Activated T-helper 2 cell treated with anti-CD3 and anti-CD28 coated beads, Interferon-gamma antibody, Interleukin-2, Interleukin-4, amounts not matched to agents 10 μg/mL and 5 μg/mL and 100 μg/mL, durations not matched to agents 14 hours and 24 hours and 36 hours (primary cell): Measurements from ENCODE around the gene CREB3L2. TPM values are rescaled to one million over a fixed set of nuclear protein-coding genes. Genes with fewer than 3 reads are reported as not detected.
"Not testable (repeated sequence)": the region's sequence is repeated elsewhere in the genome, so short reads cannot be mapped to it uniquely, and the experiment has no call there.

Experiments
- DNase-seq: peaks from one replicate; pipeline ENCODE4 v3.0.0; 2021; ENCODE audit warnings: low spot score
- H3K27ac Mint-ChIP-seq: one replicate; pipeline ENCODE4 v1.8.0; 2021; ENCODE audit warnings: mixed read lengths
- H3K27me3 Mint-ChIP-seq: one replicate; pipeline ENCODE4 v1.8.0; 2021; ENCODE audit warnings: low read depth, mixed read lengths
- H3K36me3 Mint-ChIP-seq: one replicate; pipeline ENCODE4 v1.8.0; 2021; ENCODE audit warnings: low read depth, mixed read lengths
- H3K4me1 Mint-ChIP-seq: one replicate; pipeline ENCODE4 v1.8.0; 2021; ENCODE audit warnings: low read depth, mixed read lengths
- H3K4me3 Mint-ChIP-seq: one replicate; pipeline ENCODE4 v1.8.0; 2021; ENCODE audit warnings: low read depth, mild to moderate bottlenecking, moderate library complexity, mixed read lengths
- H3K9me3 Mint-ChIP-seq: one replicate; pipeline ENCODE4 v1.8.0; 2021; ENCODE audit warnings: mixed read lengths
- intact Hi-C: fragments of 100-400 bp; cut with micrococcal nuclease; formaldehyde crosslinking; loops from one replicate; pipeline ENCODE4 v1.15.1; 2023
- total RNA-seq: library from RNA; stranded (reverse); gene quantifications from 2 replicates; pipeline ENCODE4 v1.2.3, GENCODE V29; 2022

The CREB3L2 gene
- total RNA-seq, 1 donor from 2014 or later: 58.6 TPM

DNA sequence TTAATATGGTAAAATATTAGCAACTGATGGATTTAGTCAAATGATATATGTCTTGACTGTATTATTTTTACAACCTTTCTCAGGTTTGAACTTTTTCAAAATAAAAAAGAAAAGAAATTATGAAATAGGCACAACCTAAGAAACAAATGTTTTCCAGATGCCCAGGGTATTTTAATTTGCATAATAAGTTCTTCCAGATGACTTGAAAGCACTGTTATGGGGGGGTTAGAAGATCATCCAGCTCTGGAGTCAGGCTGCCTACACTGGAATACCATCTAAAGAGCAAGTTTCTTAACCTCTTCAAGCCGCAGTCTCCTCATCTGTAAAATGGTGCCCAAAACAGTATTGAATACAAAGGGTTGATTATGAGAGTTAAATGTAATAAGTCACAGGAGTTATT is 32.1 kb downstream of the CREB3L2 start:
- H3K27me3 Mint-ChIP-seq: no peaks in the 10 kb centered on the region
- H3K36me3 Mint-ChIP-seq: peaks cover 9% of the 10 kb centered on the region
- H3K9me3 Mint-ChIP-seq: no peaks in the 10 kb centered on the region
- no peak for DNase-seq
- H3K4me1 Mint-ChIP-seq: peaks cover 17% of the 10 kb centered on the region
- H3K27ac Mint-ChIP-seq: no peak overlapping the region
- H3K4me3 Mint-ChIP-seq: no peak overlapping the region
- intact Hi-C loops: no loop called here

GRCh38 chr7:137968890-137969289 is 33.0 kb downstream of the CREB3L2 start:
- DNase-seq: no peak
- H3K27ac Mint-ChIP-seq: no peak overlapping the region
- peaks cover 17% of the 10 kb centered on the region for H3K4me1 Mint-ChIP-seq
- peaks cover 9% of the 10 kb centered on the region for H3K36me3 Mint-ChIP-seq
- intact Hi-C loops: no loop called here
- no peak overlapping the region for H3K4me3 Mint-ChIP-seq
- no peaks in the 10 kb centered on the region for H3K9me3 Mint-ChIP-seq
- no peaks in the 10 kb centered on the region for H3K27me3 Mint-ChIP-seq

GRCh38 chr7:137968339-137968738 is 33.5 kb downstream of the CREB3L2 start:
- H3K27me3 Mint-ChIP-seq, intact Hi-C loops, DNase-seq, H3K4me3 Mint-ChIP-seq, H3K27ac Mint-ChIP-seq, H3K36me3 Mint-ChIP-seq, H3K9me3 Mint-ChIP-seq: not testable (repeated sequence)
- H3K4me1 Mint-ChIP-seq: peaks cover 17% of the 10 kb centered on the region

DNA sequence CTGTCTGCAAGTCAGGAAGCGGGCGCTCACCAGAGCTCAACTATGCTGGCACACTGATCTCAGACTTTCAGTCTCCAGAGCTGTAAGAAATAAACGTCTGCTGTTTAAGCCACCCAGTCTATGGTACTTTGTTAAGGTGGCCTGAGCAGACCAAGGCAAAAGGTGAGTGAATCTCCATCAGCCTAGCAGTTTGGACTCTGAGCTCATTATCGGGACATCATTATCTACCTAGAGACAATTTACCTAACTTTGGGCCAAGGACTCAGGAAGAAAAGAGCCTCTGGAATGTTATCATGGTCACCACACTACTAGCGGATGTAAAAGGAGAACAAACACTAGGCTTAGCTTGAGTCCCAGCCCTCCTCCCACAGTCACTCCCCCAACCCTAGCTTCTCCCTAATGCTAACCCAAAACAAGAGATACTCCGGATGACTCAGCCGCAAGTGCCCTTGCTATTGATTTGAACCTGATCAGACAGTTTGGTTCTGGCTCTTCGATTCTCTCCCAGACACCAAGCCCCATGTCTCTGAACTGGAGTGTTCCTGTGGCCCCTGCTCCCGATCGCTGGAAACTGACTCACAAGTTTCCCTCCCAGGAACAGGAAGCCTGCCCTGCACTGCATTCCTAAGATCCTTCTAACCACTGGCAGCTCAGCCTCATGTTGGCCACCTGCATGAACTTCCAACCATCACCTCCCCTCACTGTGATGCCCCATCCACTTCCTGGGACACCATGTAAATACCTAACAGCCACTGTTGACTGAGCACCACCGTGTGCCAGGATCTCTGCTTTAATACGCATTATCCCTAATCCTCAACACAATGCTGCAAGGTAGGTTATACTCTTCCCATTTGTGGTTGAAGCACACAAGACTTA is 34.5 kb downstream of the CREB3L2 start:
- no peak for DNase-seq
- Mint-ChIP-seq H3K9me3 (no peaks in the 10 kb centered on the region), H3K36me3 (peaks cover 15% of the 10 kb centered on the region), H3K27me3 (no peaks in the 10 kb centered on the region), H3K4me1 (peaks cover 21% of the 10 kb centered on the region), H3K4me3 (no peak overlapping the region), H3K27ac (no peak overlapping the region)
- intact Hi-C loops: no loop called here

DNA sequence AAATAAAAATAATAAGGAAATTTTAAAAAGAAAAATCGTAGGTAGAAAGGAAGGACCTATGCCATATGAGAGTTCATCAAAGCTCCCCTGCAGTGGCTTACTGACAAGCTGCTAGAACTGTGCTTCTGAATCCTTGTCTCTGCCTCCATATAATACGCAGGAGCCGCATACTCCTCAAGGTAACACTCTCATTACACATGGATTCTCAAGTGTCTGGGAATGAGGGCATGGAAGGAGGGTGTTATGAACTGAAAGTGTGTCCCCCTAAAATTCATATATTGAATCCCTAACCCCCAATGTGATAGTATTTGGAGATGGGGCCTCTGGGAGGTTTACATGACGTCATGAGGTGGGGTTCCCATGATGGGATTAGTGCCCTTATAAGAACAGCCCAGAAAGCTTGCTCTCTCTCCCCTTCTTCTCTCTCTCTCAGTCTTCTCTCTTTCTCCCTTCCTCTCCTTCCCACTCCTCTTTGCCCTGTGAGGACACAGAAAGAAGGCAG is 35.2 kb downstream of the CREB3L2 start:
- Mint-ChIP-seq H3K4me3 (no peak overlapping the region), H3K4me1 (peaks cover 27% of the 10 kb centered on the region), H3K27me3 (no peaks in the 10 kb centered on the region), H3K27ac (no peak overlapping the region), H3K9me3 (no peaks in the 10 kb centered on the region), H3K36me3 (peaks cover 17% of the 10 kb centered on the region)
- intact Hi-C loops: no loop called here
- no peak for DNase-seq

GRCh38 chr7:137965942-137966640 is 35.8 kb downstream of the CREB3L2 start:
- H3K9me3 Mint-ChIP-seq: no peaks in the 10 kb centered on the region
- no peak overlapping the region for H3K4me3 Mint-ChIP-seq
- intact Hi-C loops: no loop called here
- peaks cover 33% of the 10 kb centered on the region for H3K4me1 Mint-ChIP-seq
- peaks cover 17% of the 10 kb centered on the region for H3K36me3 Mint-ChIP-seq
- no peak for DNase-seq
- no peak overlapping the region for H3K27ac Mint-ChIP-seq
- H3K27me3 Mint-ChIP-seq: no peaks in the 10 kb centered on the region

GRCh38 chr7:137964824-137965545 is 36.9 kb downstream of the CREB3L2 start:
- no peak for DNase-seq
- Mint-ChIP-seq H3K9me3 (no peaks in the 10 kb centered on the region), H3K36me3 (peaks cover 16% of the 10 kb centered on the region), H3K4me1 (peaks cover 37% of the 10 kb centered on the region), H3K27me3 (no peaks in the 10 kb centered on the region), H3K4me3 (no peak overlapping the region), H3K27ac (no peak overlapping the region)
- intact Hi-C loops: no loop called here

GRCh38 chr7:137962875-137963507 is 38.9 kb downstream of the CREB3L2 start:
- intact Hi-C loops: no loop called here
- peaks cover 25% of the 10 kb centered on the region for H3K36me3 Mint-ChIP-seq
- H3K9me3 Mint-ChIP-seq: no peaks in the 10 kb centered on the region
- H3K27me3 Mint-ChIP-seq: no peaks in the 10 kb centered on the region
- peak overlapping the region; percentile 12 for H3K27ac Mint-ChIP-seq
- H3K4me3 Mint-ChIP-seq: no peak overlapping the region
- DNase-seq: no peak
- peaks cover 37% of the 10 kb centered on the region for H3K4me1 Mint-ChIP-seq

- H3K36me3 Mint-ChIP-seq: peaks cover 25% of the 10 kb centered on the region
- no peaks in the 10 kb centered on the region for H3K27me3 Mint-ChIP-seq
- no peaks in the 10 kb centered on the region for H3K9me3 Mint-ChIP-seq
- H3K27ac Mint-ChIP-seq: peak overlapping the region; percentile 6
- H3K4me3 Mint-ChIP-seq: no peak overlapping the region
- no peak for DNase-seq
- intact Hi-C loops: no loop called here
- H3K4me1 Mint-ChIP-seq: peaks cover 32% of the 10 kb centered on the region
Observed at GRCh38 chr7:137962491-137962874, 39.4 kb downstream of the CREB3L2 start.

GRCh38 chr7:137961200-137962177 is 40.4 kb downstream of the CREB3L2 start:
- no peaks in the 10 kb centered on the region for H3K9me3 Mint-ChIP-seq
- no peak for DNase-seq
- peak overlapping the region; percentile 38 for H3K27ac Mint-ChIP-seq
- H3K4me3 Mint-ChIP-seq: no peak overlapping the region
- peaks cover 32% of the 10 kb centered on the region for H3K36me3 Mint-ChIP-seq
- H3K27me3 Mint-ChIP-seq: no peaks in the 10 kb centered on the region
- intact Hi-C loops: loop anchor here (2.0 kb wide), 1 partner anchor 41 kb away; the partner anchor contains the start of gene CREB3L2
- H3K4me1 Mint-ChIP-seq: peaks cover 28% of the 10 kb centered on the region

GRCh38 chr7:137960020-137960419 is 41.9 kb downstream of the CREB3L2 start:
- no peaks in the 10 kb centered on the region for H3K9me3 Mint-ChIP-seq
- DNase-seq: no peak
- intact Hi-C loops: loop anchor here (2.0 kb wide), 1 partner anchor 43 kb away; the partner anchor contains the start of gene CREB3L2
- no peaks in the 10 kb centered on the region for H3K27me3 Mint-ChIP-seq
- no peak overlapping the region for H3K4me3 Mint-ChIP-seq
- peaks cover 20% of the 10 kb centered on the region for H3K4me1 Mint-ChIP-seq
- H3K27ac Mint-ChIP-seq: peak overlapping the region; percentile 29
- peaks cover 41% of the 10 kb centered on the region for H3K36me3 Mint-ChIP-seq
